GM19025 (cell line): ENCODE results near the gene GJA10.
"Not testable (repeated sequence)": the region's sequence is repeated elsewhere in the genome, so short reads cannot be mapped to it uniquely, and the experiment has no call there.

Experiments
- ATAC-seq: cut with Tn5 transposase; IDR thresholded peaks from one replicate; pipeline ENCODE4 v1.9.1; 2021; ENCODE audit warnings: mild to moderate bottlenecking, low read depth, moderate library complexity; ENCODE audit not compliant: unreplicated experiment

The GJA10 gene

DNA sequence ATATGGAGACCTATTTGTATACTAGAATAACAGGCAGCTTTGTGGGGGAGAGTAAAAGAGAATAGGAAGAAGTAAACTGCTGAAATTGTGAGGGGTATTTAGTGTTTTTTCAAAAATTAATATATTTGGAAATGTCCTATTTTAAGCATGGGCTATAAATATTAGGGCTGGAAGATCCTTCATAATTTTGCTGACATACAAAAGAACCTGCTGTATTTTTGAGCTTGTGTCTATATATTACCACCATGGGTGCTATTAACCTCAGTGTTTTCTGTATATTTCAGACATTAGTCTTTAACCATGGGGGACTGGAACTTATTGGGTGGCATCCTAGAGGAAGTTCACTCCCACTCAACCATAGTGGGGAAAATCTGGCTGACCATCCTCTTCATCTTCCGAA, at the start of gene GJA10:
GJA10 (plus strand) TSS at position 301 of the 400 bp plus-strand sequence; CDS start at position 301, 0 bp downstream.
- no peak for ATAC-seq

DNA sequence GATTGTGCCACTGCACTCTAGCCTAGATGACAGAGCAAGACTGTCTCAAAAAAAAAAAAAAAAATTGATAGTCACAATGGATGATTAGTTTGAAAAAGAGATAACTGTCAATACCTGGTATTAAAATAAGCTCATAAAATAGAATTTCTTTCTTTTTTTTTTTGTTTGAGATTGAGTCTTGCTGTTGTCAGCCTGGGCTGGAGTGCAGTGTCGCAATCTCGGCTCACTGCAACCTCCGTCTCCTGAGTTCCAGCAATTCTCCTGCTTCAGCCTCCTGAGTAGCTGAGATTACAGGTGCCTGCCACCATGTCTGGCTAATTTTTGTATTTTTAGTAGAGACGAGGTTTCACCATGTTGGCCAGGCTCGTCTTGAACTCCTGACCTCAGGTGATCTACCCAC, 46.8 kb upstream of the GJA10 start:
- ATAC-seq = not testable (repeated sequence)

DNA sequence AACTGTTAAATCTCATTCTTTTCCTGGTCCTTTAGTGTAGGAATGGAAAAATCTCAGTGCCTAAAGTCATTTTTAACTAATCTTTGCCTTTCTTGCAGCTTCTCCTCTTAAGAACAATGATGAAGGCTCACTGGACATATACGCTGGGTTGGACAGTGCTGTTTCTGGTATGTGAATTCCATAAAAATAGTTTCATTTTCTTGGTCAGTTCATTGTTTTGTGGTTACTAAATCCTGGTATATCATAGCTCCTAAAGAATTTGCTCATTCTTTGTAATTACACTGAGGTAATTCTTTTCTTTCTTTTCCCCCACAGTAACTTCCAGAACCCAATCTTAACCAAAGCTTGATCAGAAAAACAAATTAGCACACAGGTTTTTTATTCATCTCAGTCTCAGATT, 41.2 kb upstream of the GJA10 start:
- ATAC-seq = no peak

DNA sequence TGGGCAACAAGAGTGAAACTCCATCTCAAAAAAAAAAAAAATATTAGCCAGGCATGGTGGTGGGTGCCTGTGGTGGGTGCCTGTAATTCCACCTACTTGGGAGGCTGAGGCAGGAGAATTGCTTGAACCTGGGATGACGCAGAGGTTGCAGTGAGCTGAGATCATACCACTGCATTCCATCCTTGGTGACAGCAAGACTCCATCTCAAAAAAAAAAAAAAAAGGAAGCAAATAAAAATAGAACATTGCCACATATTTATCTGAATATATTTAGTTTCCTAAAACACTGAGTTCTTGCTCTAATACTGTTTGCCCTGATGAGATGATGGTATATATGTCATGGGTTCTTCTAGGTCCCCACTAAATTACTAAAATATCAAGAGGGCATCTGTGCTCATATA, 36.2 kb upstream of the GJA10 start:
- ATAC-seq = no peak

DNA sequence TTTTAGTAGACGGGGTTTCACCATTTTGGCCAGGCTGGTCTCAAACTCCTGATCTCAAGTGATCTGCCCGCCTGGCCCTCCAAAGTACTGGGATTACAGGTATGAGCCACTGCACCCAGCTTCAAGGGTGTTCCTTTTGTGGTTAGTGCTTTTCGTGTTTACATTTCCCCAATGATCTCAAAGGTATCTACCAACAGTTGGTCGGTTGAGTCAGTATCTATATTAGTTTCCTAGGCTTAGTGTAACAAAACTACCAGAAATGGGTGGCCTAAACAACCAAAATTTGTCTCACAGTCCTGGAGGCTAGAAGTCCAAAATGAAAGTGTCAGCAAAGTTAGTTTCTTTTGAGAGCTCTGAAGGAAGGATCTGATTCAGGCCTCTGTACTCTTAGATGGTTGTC, 34.5 kb upstream of the GJA10 start:
- ATAC-seq = no peak

DNA sequence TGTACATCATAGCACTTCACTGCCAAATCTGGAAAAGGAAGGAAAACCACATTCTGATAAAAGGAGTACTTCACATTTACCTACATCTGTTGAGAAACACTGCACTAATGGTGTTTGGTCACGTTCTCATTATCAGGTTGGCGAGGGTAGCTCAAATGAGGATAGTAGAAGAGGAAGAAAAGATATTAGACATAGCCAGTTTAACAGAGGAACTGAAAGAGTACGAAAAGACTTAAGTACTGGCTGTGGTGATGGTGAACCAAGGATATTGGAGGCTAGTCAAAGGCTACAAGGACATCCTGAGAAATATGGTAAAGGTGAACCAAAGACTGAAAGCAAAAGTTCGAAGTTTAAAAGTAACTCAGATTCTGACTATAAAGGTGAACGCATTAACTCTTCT, 32.0 kb upstream of the GJA10 start:
- peak; percentile 45 for ATAC-seq

DNA sequence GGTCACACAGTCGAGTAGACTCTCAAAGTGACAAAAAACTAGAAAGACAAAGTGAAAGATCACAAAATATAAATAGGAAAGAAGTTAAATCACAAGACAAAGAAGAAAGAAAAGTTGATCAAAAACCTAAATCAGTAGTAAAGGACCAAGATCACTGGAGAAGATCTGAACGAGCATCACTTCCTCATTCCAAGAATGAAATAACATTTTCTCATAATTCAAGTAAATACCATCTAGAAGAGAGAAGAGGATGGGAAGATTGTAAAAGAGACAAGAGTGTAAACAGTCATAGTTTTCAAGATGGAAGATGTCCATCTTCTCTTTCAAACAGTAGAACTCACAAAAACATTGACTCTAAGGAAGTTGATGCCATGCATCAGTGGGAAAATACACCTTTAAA, 31.6 kb upstream of the GJA10 start:
- no peak for ATAC-seq

DNA sequence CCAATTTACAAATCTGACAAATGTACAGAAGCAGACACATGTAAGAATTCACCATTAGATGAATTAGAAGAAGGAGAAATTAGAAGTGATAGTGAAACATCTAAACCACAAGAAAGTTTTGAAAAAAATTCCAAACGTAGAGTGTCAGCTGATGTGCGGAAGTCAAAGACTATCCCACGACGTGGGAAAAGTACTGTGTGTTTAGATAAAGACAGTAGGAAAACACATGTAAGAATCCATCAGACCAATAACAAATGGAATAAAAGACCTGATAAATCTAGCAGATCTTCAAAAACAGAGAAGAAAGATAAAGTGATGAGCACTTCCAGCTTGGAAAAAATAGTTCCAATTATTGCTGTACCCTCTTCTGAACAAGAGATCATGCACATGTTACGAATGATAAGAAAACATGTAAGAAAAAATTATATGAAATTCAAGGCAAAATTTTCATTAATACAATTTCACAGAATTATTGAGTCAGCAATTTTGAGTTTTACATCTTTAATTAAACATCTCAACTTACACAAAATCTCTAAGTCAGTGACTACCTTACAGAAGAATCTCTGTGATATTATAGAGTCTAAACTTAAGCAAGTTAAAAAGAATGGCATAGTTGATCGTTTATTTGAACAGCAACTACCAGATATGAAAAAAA, 28.1 kb upstream of the GJA10 start:
- no peak for ATAC-seq

DNA sequence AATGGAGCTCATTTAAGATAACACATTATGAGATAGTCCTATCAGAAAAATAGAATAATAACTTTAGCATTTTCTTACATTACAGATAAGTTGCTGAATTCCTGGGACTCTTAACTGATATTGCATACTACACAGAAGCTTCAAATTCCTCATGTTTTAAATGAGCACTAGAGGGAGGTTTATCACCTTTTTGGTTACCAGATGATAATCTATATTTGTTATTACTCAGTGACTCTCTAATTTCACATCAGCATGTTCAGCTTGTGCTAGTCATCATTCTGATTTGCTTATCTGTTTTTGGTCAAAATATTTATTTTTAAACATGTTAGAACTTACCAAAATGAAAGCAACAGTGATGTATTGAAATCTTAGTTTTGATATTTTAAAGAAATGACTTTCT, 20.5 kb upstream of the GJA10 start:
- ATAC-seq = no peak

DNA sequence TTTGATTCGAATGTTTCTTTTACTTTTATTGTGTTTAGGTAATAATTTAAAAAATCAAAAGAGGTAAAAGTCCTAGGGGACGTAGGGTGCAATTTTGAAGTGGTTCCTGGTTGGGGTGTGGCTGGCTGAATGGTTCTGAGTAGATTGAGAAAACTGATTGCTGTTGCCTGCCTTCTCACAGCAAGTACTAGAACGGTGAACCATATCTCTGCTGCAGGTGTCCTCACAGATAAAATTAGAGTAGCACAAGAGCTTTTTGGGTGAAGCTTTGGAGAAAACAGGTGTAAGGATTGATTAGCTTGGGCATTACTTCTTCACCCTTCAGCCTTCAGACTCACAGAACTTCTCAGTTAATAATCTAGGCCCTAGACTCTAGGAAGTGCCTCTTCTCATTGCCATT, 19.8 kb upstream of the GJA10 start:
- no peak for ATAC-seq

DNA sequence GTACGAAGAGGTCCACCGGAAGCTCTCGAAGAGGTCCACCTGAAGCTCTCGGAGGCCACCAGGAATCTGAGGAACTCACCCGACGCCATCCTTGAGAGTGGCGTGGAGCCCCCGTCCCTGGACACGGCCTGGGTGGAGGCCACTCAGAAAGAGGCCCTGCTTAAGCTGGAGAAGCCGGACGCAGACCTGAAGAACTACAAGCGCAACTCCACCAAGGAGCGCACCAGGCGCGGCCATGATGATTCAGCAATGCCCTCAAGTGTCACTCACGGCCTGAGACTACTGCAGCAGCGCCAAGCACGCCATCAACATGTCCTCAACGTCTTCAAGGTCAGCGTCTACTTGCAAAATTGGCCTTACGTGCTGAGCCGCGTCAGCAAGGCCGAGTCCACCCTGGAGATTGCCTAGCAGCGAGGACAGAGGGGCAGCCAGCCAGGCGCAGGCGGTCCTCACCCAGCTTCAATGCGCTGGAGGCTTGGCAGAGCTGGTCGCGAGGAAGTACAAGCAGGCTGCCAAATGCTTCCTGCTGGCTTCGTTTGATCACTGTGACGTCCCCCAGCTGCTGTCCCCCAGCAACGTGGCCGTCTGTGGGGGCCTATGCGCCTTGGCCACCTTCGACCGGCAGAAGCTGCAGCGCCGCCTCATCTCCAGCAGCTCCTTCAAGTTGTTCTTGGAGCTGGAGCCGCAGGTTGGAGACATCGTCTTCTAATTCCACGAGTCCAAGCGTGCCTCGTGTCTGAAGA, 7.7 kb upstream of the GJA10 start:
- ATAC-seq = no peak

DNA sequence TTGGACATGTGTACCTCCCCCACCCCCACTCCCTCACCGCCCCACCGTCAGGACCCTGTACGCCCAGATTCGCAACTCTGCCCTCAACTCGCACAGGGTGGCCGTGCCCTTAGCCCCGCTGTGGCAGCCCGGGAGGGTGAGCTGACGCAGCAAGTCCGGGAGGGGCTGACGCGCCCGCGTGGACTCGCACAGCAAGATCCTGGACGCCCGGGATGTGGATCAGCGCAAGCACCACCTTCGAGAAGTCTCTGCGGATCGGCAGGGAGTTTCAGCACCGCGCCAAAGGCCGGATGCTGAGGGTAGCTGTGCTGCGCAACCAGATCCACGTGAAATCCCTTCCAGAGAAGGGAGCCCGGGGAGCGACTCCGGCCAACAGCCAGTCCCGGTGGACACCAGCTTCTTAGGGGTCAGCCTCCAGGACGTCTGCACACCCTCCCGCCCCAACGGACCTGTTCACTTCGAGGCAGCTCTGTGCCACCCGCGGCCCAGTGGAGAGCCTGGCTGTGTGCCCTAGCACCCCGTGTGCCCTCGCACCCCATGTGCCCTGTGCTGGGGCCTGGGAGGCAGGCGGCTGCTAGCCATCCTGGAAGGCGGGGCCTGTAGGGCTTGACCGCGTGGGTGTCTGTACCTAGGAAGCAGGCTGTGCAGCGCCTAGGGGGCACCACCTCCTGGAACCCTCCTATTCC, 6.7 kb upstream of the GJA10 start:
- ATAC-seq = no peak

DNA sequence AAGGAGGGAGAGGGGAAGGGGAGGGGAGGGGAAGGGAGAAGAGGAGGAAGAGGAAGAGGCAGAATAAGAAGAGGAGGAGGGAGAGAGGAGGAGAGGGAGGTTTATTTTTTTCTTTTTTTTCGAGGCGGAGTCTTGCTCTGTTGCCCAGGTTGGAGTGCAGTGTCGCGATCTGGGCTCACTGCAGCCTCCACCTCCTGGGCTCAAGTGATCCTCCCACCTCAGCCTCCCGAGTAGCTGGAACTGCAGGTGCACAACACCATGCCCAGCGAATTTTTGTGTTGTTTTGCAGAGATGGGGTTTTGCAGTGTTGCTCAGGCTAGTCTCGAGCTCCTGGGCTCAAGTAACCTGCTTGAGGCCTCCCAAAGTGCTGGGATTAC, 6.1 kb upstream of the GJA10 start:
- ATAC-seq = no peak

DNA sequence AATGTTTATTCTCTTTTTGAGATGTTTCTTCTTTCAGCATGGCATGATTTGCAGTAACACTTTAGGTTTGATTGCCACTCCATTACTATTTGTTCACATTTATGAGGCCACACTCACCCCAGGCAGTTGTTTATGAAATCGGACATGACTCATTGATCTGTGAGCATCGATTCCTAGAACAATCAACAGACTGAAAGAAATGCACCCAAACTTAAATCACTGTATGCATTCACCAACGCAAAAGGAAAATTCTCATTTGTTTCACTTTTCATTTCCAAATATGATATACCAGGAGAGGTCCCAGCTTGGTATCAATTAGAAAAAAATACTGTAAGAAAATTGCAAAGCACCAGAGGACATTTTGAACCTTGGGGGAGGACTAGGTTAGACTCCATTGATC, 5.4 kb upstream of the GJA10 start:
- ATAC-seq = no peak

DNA sequence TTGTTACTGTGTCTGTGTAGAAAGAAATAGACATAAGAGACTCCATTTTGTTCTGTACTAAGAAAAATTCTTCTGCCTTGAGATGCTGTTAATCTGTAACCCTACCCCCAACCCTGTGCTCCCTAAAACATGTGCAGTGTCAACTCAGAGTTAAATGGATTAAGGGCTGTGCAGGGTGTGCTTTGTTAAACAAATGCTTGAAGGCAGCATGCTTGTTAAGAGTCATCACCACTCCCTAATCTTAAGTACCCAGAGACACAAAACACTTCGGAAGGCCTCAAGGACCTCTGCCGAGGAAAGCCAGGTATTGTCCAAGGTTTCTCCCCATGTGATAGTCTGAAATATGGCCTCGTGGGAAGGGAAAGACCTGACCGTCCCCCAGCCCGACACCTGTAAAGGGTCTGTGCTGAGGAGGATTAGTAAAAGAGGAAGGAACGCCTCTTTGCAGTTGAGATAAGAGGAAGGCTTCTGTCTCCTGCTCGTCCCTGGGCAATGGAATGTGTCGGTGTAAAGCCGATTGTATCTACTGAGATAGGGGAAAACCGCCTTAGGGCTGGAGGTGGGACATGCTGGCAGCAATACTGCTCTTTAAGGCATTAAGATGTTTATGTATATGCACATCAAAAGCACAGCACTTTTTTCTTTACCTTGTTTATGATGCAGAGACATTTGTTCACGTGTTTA, 3.3 kb upstream of the GJA10 start:
- not testable (repeated sequence) for ATAC-seq

DNA sequence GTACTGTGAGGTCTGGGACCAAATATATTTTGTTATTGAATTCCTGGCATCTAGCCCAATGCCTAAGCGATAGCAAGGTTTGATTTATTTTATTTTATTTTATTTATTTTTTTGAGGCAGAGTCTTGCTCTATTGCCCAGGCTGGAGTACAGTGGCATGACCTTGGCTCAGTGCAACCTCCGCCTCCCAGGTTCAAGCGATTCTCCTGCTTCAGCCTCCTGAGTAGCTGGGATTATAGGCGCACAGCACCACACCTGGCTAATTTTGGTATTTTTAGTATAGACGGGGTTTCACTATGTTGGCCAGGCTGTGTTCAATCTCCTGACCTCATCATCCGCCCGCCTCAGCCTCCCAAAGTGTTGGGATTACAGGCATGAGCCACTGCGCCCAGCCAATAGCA, 1.7 kb upstream of the GJA10 start:
- ATAC-seq = not testable (repeated sequence)

DNA sequence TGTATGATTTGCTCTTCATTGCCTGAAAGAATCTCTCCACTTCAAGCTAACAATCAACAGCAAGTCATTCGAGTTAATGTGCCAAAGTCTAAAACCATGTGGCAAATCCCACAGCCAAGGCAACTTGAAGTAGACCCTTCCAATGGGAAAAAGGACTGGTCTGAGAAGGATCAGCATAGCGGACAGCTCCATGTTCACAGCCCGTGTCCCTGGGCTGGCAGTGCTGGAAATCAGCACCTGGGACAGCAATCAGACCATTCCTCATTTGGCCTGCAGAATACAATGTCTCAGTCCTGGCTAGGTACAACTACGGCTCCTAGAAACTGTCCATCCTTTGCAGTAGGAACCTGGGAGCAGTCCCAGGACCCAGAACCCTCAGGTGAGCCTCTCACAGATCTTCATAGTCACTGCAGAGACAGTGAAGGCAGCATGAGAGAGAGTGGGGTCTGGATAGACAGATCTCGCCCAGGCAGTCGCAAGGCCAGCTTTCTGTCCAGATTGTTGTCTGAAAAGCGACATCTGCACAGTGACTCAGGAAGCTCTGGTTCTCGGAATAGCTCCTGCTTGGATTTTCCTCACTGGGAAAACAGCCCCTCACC, 1.1 kb downstream of the GJA10 start:
- no peak for ATAC-seq

DNA sequence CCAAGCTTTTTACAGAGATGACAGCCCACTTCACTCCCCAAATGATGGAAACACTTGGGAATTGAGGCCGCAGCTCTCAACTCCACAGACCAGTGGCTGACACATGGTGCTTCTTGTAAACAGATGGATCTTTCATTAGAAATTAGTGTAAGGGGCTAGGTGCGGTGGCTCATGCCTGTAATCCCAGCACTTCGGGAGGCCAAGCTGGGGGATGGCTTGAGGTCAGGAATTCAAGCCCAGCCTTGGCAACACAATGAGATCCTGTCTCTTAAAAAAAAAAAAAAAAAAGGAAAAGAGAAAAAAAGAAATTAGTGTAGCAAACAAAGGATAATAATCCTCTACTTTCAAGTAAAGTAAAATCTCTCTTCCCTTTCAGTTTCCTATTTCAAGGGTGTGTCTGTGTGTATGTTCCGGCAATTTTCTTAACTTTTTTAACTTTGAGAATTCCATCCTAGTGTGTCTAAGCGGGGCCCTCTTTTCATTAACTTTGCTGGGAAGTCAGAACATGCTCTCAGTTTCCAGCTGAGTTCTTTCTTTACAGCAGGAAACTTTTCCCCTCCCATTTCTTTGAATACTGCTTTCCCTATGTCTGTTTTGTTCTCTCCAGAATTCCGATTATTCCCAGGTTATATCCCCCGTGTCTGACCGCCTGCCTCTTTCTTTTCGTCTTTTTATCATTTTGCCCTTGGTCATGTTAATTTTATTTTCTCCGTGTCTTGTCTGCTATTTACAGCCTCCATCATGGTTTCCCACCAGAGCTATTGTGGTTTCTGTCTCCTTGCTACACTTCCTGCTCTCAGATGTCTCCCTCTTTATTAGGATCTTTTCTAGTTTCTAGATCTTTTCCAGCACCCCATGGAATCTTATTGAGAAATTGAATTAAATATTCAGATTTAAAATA, 16.0 kb downstream of the GJA10 start:
- not testable (repeated sequence) for ATAC-seq

DNA sequence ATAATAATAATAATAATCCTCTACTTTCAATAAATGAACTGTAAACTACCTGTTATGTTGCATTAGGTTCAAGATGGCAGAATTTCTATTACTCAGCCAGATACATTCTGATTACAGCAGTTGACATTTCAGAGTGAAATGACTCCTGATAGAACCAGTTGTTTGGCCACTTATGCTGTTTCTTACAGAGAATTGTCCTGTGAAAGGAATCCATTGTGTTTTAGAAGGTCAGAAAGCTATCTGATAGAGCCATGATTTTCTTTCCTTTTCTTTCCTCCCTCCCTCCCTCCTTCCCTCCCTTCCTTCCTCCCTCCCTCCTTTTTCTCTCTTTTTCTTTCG, 16.6 kb downstream of the GJA10 start:
- no peak for ATAC-seq
